Endodermal cell (in vitro differentiated cells): ENCODE measurements around the gene SERTM1. TPM values are rescaled to one million over a fixed set of nuclear protein-coding genes. Genes with fewer than 3 reads are reported as not detected.

ENCODE experiments used
- DNase-seq: peaks from one replicate; pipeline ENCODE4 v3.0.0-alpha.2; 2017
- H3K27ac ChIP-seq: 2 replicates; pipeline ENCODE4 v1.5.1; 2013; ENCODE audit warnings: mild to moderate bottlenecking, low read depth, low read length, moderate library complexity
- H3K27me3 ChIP-seq: 2 replicates; pipeline ENCODE4 v1.6.1; 2013; ENCODE audit warnings: mild to moderate bottlenecking, low read length, moderate library complexity; ENCODE audit not compliant: insufficient read depth, control insufficient read depth, poor library complexity, severe bottlenecking
- H3K36me3 ChIP-seq: 2 replicates; pipeline ENCODE4 v1.7.0; 2013; ENCODE audit warnings: mild to moderate bottlenecking, low read length, moderate library complexity; ENCODE audit not compliant: control insufficient read depth, insufficient read depth
- H3K4me1 ChIP-seq: one replicate; pipeline ENCODE4 v1.7.0; 2013; ENCODE audit warnings: low read length; ENCODE audit not compliant: control insufficient read depth, insufficient read depth
- H3K4me3 ChIP-seq: 2 replicates; pipeline ENCODE4 v1.5.1; 2013; ENCODE audit warnings: mild to moderate bottlenecking, low read length, moderate library complexity
- H3K9ac ChIP-seq: 2 replicates; pipeline ENCODE4 v1.6.1; 2013; ENCODE audit warnings: mild to moderate bottlenecking, low read length, moderate library complexity; ENCODE audit not compliant: poor library complexity, severe bottlenecking; ENCODE audit errors: extremely low read depth
- H3K9me3 ChIP-seq: 2 replicates; pipeline ENCODE4 v1.6.1; 2013; ENCODE audit warnings: mild to moderate bottlenecking, low read length, moderate library complexity; ENCODE audit not compliant: control insufficient read depth
- H3K27ac Mint-ChIP-seq: 2 replicates; pipeline ENCODE4 v1.8.0; 2020; ENCODE audit warnings: mixed read lengths
- H3K27me3 Mint-ChIP-seq: 2 replicates; pipeline ENCODE4 v1.8.0; 2021; ENCODE audit warnings: mild to moderate bottlenecking, mixed read lengths; ENCODE audit not compliant: insufficient read depth
- H3K36me3 Mint-ChIP-seq: 2 replicates; pipeline ENCODE4 v1.8.0; 2020; ENCODE audit warnings: low read depth, mixed read lengths
- H3K4me1 Mint-ChIP-seq: 2 replicates; pipeline ENCODE4 v1.8.0; 2020; ENCODE audit warnings: mixed read lengths
- H3K4me3 Mint-ChIP-seq: 2 replicates; pipeline ENCODE4 v1.8.0; 2020; ENCODE audit warnings: mild to moderate bottlenecking, moderate library complexity, mixed read lengths
- H3K9me3 Mint-ChIP-seq: 2 replicates; pipeline ENCODE4 v1.8.0; 2020; ENCODE audit warnings: mild to moderate bottlenecking, mixed read lengths
- WGBS, 2 experiments: methylation state at CpG; one replicate each; pipeline versions ENCODE4 v1.1.5 to v1.1.7; 2013; ENCODE audit warnings: missing lambda C conversion rate in 2 of 2, mixed read lengths in 1 of 2; ENCODE audit not compliant: insufficient coverage in 1 of 2, insufficient read length in 1 of 2; 5-methylcytosine and 5-hydroxymethylcytosine counted together
- total RNA-seq, 2 donors: library from RNA; stranded (reverse); fragmentation: NEBNext Ultra II Directional in 1 of 2; extraction: Animal tissue kit (Norgen Biotek cat#: 25700) in 1 of 2; gene quantifications; 2 replicates in 1 of 2; 3 replicates in 1 of 2; pipeline ENCODE4 v1.2.1, GENCODE V29; 2021
- TF ChIP-seq, protein P1 (sequence below): fragments of 200-600 bp; sonication (generic); conservative IDR thresholded peaks from 2 replicates; pipeline ENCODE4 v1.5.0; 2021; ENCODE audit warnings: antibody characterized with exemption, mild to moderate bottlenecking

Gene SERTM1
- total RNA-seq, 2 donors from 2014 or later, result 0.13 TPM; not detected in 1

DNA sequence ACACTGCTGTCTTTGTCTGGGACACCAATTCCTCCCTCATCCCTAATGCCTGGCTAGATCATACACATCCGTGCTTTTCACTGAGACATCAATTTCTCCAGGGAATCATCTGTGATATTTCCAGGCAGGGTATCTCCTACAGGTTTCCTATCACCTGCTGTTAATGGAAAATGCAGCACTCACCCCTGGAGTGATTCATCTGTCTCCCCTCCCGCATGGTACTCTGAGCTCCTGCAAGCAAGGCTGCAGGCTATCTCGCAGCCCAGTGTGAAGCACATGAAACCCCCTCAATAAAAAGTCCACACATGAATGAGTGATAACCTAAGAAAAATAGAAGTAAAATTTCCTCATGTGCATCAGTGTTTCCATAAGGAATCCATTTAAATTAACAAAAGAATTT is 38.5 kb downstream of the SERTM1 start:
- H3K27me3 Mint-ChIP-seq, result no peaks in the 10 kb centered on the region
- H3K4me3 Mint-ChIP-seq, result no peak overlapping the region
- H3K4me3 ChIP-seq, result no peak overlapping the region
- whole genome bisulfite sequencing, 2 experiments, result 71 to 87% methylated on average over 2 to 3 of the region's 3 CpGs
- TF ChIP-seq, protein P1, sequence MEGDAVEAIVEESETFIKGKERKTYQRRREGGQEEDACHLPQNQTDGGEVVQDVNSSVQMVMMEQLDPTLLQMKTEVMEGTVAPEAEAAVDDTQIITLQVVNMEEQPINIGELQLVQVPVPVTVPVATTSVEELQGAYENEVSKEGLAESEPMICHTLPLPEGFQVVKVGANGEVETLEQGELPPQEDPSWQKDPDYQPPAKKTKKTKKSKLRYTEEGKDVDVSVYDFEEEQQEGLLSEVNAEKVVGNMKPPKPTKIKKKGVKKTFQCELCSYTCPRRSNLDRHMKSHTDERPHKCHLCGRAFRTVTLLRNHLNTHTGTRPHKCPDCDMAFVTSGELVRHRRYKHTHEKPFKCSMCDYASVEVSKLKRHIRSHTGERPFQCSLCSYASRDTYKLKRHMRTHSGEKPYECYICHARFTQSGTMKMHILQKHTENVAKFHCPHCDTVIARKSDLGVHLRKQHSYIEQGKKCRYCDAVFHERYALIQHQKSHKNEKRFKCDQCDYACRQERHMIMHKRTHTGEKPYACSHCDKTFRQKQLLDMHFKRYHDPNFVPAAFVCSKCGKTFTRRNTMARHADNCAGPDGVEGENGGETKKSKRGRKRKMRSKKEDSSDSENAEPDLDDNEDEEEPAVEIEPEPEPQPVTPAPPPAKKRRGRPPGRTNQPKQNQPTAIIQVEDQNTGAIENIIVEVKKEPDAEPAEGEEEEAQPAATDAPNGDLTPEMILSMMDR, result no peak
- H3K4me1 ChIP-seq, result peaks cover 3% of the 10 kb centered on the region
- no peaks in the 10 kb centered on the region for H3K36me3 Mint-ChIP-seq
- H3K4me1 Mint-ChIP-seq, result peaks cover 13% of the 10 kb centered on the region
- no peaks in the 10 kb centered on the region for H3K9me3 ChIP-seq
- H3K9ac ChIP-seq, result no peak overlapping the region
- no peak for DNase-seq
- no peak overlapping the region for H3K27ac ChIP-seq
- H3K27me3 ChIP-seq, result no peaks in the 10 kb centered on the region
- no peak overlapping the region for H3K27ac Mint-ChIP-seq
- no peaks in the 10 kb centered on the region for H3K9me3 Mint-ChIP-seq
- H3K36me3 ChIP-seq, result no peaks in the 10 kb centered on the region

DNA sequence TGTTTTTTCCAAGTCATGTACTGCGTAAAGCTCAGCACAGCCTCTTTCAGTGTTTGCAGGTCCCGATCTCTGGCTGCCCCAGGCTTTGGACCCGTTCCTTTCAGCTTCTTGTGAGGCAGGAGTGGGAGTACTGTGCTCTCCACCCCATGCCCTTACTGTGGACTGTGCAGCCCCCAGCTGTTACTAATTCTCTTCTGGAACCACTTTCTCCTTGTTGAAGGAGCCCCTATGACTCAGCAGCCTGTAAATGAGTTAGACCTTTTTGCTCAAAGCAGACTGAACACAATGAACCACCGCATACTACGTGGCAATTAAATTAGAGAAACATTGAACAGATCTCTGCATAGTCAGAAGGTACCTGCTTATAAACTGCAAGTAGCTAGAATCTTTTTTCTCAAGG is 39.0 kb downstream of the SERTM1 start:
- H3K9ac ChIP-seq, result no peak overlapping the region

DNA sequence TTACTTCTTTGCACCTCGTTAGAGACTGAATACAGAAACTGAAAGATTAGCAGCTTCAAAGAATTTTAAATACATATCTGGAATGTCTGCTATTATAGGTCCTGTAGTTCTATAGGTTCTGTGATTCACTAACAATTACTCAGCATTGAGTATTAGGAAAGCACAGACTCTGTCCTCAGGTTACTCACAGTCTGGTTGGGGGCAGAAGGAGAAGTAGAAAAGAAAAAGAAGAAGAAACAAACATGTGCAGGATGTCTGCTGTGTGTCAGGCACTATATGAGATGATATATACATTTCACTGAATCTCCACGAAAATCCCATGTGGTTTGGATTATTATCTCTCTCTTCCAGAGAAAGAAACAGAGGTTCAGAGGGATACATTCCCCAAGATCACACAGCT is 40.1 kb downstream of the SERTM1 start:
- Mint-ChIP-seq H3K27me3 (no peaks in the 10 kb centered on the region), H3K36me3 (no peaks in the 10 kb centered on the region), H3K27ac (no peak overlapping the region), H3K9me3 (no peaks in the 10 kb centered on the region), H3K4me3 (no peak overlapping the region), H3K4me1 (peaks cover 15% of the 10 kb centered on the region)
- no peak overlapping the region for H3K4me3 ChIP-seq
- H3K9ac ChIP-seq, result no peak overlapping the region
- no peaks in the 10 kb centered on the region for H3K27me3 ChIP-seq
- TF ChIP-seq, protein P1, result no peak
- H3K27ac ChIP-seq, result no peak overlapping the region
- H3K36me3 ChIP-seq, result no peaks in the 10 kb centered on the region
- peaks cover 3% of the 10 kb centered on the region for H3K4me1 ChIP-seq
- WGBS, 2 experiments, result 91 to 100% methylated on average over 1 of the region's 2 CpGs
- H3K9me3 ChIP-seq, result no peaks in the 10 kb centered on the region
- no peak for DNase-seq

More for the DNA sequence above, 39.0 kb downstream of the SERTM1 start:
- Mint-ChIP-seq H3K4me3 (no peak overlapping the region), H3K9me3 (no peaks in the 10 kb centered on the region), H3K27ac (no peak overlapping the region), H3K27me3 (no peaks in the 10 kb centered on the region), H3K36me3 (no peaks in the 10 kb centered on the region), H3K4me1 (peaks cover 15% of the 10 kb centered on the region)
- 78 to 85% methylated on average over 5 of the region's 5 CpGs for WGBS, 2 experiments
- no peaks in the 10 kb centered on the region for H3K36me3 ChIP-seq
- no peak overlapping the region for H3K4me3 ChIP-seq
- H3K27ac ChIP-seq, result peak overlapping the region; percentile 21
- TF ChIP-seq, protein P1, result no peak
- H3K4me1 ChIP-seq, result peaks cover 3% of the 10 kb centered on the region
- DNase-seq, result no peak
- no peaks in the 10 kb centered on the region for H3K27me3 ChIP-seq
- H3K9me3 ChIP-seq, result no peaks in the 10 kb centered on the region
